GM06990 (cell line): Measurements from ENCODE around the gene PRKD1.

Experiments
- DNase-seq: peaks from one replicate; pipeline ENCODE4 v3.0.0-alpha.2; 2011; ENCODE audit not compliant: insufficient read length; ENCODE audit errors: extremely low read depth
- H3K27me3 ChIP-seq: replicated peaks from 2 replicates; pipeline ENCODE4 v1.6.0; 2011; ENCODE audit warnings: low read length; ENCODE audit not compliant: control insufficient read depth, insufficient read depth
- H3K36me3 ChIP-seq: 2 replicates; pipeline ENCODE4 v1.5.1; 2011; ENCODE audit warnings: low read length; ENCODE audit not compliant: control insufficient read depth, insufficient read depth
- H3K4me3 ChIP-seq: replicated peaks from 2 replicates; pipeline ENCODE4 v1.5.1; 2011; ENCODE audit warnings: low read depth, mild to moderate bottlenecking, control low read depth, low read length
- TF ChIP-seq, protein P1 (sequence below): IDR thresholded peaks from 2 replicates; pipeline ENCODE4 v1.5.1; 2011; ENCODE audit warnings: low read length, control low read depth, mild to moderate bottlenecking, inconsistent platforms; ENCODE audit not compliant: insufficient read depth, poor library complexity, severe bottlenecking

PRKD1 gene

DNA sequence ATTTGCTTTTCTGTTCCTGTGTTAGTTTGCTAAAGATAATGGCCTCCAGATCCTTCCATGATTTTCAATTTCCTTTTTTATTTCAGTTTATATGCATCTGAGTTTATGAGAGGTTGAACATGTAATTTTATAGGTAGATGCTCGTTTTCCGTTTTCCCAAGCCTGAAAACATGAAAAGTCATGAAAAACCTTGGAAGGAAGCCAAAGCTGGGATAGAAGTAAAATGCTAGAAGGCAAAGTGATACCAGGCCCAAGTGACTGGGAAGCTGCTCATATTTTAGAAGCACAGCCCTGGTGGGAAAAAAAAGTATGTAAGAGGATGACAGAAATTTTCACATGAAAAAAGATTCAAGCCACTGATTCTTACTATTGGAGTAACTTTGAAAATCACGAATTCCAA, 290.8 kb downstream of the PRKD1 start:
- Histone ChIP-seq H3K36me3 (no peaks in the 10 kb centered on the region), H3K4me3 (no peak overlapping the region), H3K27me3 (no peaks in the 10 kb centered on the region)
- no peak for DNase-seq
- TF ChIP-seq, protein P1, sequence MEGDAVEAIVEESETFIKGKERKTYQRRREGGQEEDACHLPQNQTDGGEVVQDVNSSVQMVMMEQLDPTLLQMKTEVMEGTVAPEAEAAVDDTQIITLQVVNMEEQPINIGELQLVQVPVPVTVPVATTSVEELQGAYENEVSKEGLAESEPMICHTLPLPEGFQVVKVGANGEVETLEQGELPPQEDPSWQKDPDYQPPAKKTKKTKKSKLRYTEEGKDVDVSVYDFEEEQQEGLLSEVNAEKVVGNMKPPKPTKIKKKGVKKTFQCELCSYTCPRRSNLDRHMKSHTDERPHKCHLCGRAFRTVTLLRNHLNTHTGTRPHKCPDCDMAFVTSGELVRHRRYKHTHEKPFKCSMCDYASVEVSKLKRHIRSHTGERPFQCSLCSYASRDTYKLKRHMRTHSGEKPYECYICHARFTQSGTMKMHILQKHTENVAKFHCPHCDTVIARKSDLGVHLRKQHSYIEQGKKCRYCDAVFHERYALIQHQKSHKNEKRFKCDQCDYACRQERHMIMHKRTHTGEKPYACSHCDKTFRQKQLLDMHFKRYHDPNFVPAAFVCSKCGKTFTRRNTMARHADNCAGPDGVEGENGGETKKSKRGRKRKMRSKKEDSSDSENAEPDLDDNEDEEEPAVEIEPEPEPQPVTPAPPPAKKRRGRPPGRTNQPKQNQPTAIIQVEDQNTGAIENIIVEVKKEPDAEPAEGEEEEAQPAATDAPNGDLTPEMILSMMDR: no peak

DNA sequence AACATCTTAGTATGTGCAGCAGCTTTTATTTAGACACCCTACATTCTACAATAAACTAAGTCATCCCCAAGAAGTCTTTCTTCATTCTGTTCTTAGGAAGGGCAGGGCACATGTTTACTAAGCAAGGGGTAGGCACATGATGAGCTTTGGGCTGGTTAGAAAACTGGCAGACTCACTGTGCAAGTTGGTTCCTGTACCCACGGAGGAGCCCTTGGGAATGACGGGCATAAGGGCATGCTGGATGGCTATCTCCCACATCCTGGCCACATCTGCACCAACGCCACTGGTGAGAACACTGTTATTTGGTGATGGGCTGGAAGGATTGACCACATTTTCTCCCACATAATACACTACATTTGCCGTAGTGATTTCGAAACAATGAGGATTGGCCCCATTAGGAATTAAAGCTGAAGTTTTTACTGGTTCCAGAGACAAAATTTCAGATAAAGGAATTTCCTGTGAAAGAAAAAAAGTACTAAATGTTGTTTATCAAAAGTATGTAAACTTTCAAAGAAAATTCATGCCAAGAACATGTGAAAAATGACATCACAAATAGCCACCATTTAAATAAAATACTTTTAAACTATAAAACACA, 297.0 kb downstream of the PRKD1 start:
- TF ChIP-seq, protein P1: no peak
- no peak for DNase-seq
- Histone ChIP-seq H3K27me3 (no peaks in the 10 kb centered on the region), H3K36me3 (no peaks in the 10 kb centered on the region), H3K4me3 (no peak overlapping the region)

DNA sequence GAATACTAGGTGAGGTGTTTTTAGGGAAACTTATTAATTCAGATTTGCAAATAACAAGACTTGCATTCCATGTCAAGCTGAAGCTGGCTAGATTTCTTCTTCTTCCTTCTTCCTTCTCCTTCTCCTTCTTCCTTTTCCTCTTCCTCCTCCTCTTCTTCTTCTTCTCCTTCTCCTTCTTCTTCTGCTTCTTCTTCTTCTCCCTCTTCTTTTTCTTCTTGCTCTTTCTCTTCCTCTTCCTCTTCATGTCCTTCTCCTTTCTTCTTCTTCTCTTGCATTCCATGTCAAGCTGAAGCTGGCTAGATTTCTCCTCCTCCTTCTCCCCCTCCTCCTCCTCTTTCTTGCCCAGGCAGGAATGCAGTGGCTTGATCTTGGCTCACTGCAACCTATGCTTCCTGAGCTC, 297.8 kb downstream of the PRKD1 start:
- DNase-seq: no peak
- TF ChIP-seq, protein P1: no peak
- no peak overlapping the region for H3K4me3 ChIP-seq
- H3K36me3 ChIP-seq: no peaks in the 10 kb centered on the region
- H3K27me3 ChIP-seq: no peaks in the 10 kb centered on the region

DNA sequence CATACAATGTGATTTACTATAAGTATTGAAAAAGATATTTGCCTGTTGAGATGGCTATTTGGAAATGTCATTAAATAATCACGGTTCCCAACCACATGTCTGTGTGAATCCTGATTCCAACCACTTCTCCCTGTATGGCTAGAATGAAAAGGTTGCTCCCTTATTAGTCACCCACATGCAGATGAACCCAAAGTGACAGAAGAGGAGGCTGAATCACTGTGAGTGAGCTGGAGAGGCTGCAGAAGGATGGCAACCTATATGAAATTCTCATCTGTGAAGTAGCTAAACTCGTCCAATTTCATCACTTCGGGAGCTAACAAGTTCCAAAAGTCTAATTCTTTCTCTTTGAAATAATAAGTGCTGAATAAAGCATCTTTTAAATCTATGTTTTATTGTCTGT, 300.5 kb downstream of the PRKD1 start:
- Histone ChIP-seq H3K27me3 (no peaks in the 10 kb centered on the region), H3K4me3 (no peak overlapping the region), H3K36me3 (no peaks in the 10 kb centered on the region)
- TF ChIP-seq, protein P1: no peak
- DNase-seq: no peak

DNA sequence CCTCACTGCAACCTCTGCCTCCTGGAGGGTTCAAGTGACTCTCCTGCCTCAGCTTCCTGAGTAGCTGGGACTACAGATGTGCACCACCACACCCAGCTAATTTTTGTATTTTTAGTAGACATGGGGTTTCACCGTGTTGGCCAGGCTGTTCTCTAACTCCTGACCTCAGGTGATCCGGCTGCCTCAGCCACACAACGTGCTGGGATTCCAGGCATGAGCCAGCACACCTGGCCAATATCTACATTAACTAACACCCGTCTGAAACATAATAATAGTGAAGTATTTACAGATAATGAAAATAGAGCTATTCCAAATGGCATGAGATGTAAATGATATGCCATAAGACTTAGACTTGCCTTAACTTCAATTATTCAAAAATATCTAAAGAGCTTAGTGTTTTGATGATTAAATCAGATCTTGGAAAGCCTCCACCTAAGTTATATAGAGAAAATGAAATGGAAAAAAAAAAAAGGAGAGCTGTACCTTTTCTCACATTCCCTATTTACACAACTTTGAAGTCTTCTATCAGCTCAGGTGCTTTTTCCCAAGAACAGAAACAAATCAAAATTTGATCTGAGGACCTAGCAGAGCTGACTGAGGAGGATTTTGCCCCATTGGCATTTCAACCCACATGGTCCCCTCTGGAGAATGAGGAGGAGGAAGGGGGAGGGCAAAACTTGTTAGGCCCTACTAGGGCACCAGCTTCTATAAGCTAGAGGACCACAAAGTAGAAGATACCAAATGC, 309.2 kb downstream of the PRKD1 start:
- Histone ChIP-seq H3K27me3 (no peaks in the 10 kb centered on the region), H3K36me3 (no peaks in the 10 kb centered on the region), H3K4me3 (no peak overlapping the region)
- TF ChIP-seq, protein P1: no peak
- no peak for DNase-seq
